Stimulated activated naive CD8-positive, alpha-beta T cell treated with anti-CD3 and anti-CD28 coated beads, Interleukin-15, amount 100 ng/mL, for 72 hours (primary cell): ENCODE data around the gene UNKL.
"Not testable (repeated sequence)": the region's sequence is repeated elsewhere in the genome, so short reads cannot be mapped to it uniquely, and the experiment has no call there.

ENCODE experiments used
- ATAC-seq: fragments of 150-1000 bp; cut with Tn5 transposase; 2 replicates; pipeline ENCODE4 v1.10.0; 2021; ENCODE audit warnings: mild to moderate bottlenecking, moderate library complexity
- DNase-seq, 2 donors: peaks; one replicate each; pipeline ENCODE4 v3.0.0; 2021 to 2022
- H3K27ac Mint-ChIP-seq, 2 donors: one replicate each; pipeline ENCODE4 v1.8.0; 2022; ENCODE audit warnings: mild to moderate bottlenecking in 2 of 2, mixed read lengths in 2 of 2, moderate library complexity in 2 of 2
- H3K27me3 Mint-ChIP-seq: one replicate; pipeline ENCODE4 v1.8.0; 2022; ENCODE audit warnings: mixed read lengths
- H3K4me1 Mint-ChIP-seq: one replicate; pipeline ENCODE4 v1.8.0; 2022; ENCODE audit warnings: mild to moderate bottlenecking, mixed read lengths
- H3K4me3 Mint-ChIP-seq, 2 donors: one replicate each; pipeline ENCODE4 v1.8.0; 2022; ENCODE audit warnings: mild to moderate bottlenecking in 2 of 2, mixed read lengths in 2 of 2, moderate library complexity in 1 of 2
- H3K9me3 Mint-ChIP-seq, 2 donors: one replicate each; pipeline ENCODE4 v1.8.0; 2022; ENCODE audit warnings: mixed read lengths in 2 of 2

The UNKL gene

GRCh38 chr16:1450218-1450617, 35.7 kb upstream of the UNKL start:
- DNase-seq, result no peak
- Mint-ChIP-seq H3K4me1 (peaks cover 5% of the 10 kb centered on the region), H3K27me3 (no peaks in the 10 kb centered on the region), H3K4me3 (no peak overlapping the region), H3K27ac (no peak overlapping the region), H3K9me3 (no peaks in the 10 kb centered on the region)
- no peak for ATAC-seq

- Mint-ChIP-seq H3K27me3 (no peaks in the 10 kb centered on the region), H3K4me1 (peaks cover 5% of the 10 kb centered on the region), H3K9me3 (no peaks in the 10 kb centered on the region), H3K27ac (peak overlapping the region in 1 of 2 donors; percentile 19), H3K4me3 (no peak overlapping the region)
- ATAC-seq, result no peak
- no peak for DNase-seq
These were observed 34.8 kb upstream of the UNKL start for GRCh38 chr16:1449201-1449788.

DNA sequence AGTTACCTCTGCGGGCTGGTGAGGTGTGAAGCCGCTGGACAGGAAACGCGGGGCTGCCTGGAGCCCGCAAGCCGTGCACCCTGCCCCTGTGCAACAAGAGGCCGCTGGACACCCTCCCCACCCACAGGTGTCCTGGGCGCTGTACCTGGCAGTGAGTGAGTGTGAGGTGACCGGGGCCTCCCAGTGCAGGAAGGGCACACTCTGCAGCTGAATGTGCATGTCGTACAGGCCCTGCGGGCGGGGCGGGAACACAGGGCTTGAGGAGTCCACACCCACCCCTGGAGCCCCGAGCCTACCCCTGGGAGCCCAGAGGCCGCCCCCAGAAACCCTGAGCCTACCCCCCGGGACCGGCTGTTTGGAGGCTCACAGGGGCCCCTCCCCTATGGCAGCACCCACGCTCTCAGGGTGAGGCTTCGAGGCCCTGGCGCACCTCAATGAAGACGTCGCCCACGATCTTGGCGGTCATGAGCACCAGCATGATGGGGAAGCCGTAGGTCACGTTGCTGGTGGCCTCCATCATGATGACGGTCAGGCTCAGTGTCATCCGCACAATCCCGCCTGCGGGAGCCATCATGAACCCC, 34.1 kb upstream of the UNKL start:
- H3K27me3 Mint-ChIP-seq, result no peaks in the 10 kb centered on the region
- no peaks in the 10 kb centered on the region for H3K9me3 Mint-ChIP-seq
- H3K4me1 Mint-ChIP-seq, result peaks cover 5% of the 10 kb centered on the region
- peak overlapping the region in 1 of 2 donors; percentile 71 for H3K27ac Mint-ChIP-seq
- no peak overlapping the region for H3K4me3 Mint-ChIP-seq
- ATAC-seq (no peak), DNase-seq (no peak)

DNA sequence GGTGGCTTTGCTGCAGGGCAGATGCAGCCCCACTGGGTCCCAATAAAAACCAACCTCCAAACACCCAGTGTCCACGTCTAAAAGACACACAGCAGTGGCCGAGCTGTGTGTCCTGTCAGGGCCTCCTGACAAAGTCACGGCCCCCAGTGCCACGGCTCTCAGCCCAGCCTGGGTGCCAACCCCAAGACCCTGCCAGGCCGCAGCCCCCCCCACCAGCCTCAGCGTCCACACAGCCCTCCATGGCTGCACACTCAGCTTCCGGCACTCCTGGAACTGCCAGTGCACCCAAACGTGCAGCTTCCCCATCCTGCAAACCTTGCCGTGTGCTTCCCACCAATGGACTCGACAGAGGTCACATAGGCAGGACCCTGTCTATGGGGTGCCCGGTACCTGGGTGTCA, 33.5 kb upstream of the UNKL start:
- no peak overlapping the region for H3K4me3 Mint-ChIP-seq
- H3K27ac Mint-ChIP-seq, result no peak overlapping the region
- peaks cover 5% of the 10 kb centered on the region for H3K4me1 Mint-ChIP-seq
- DNase-seq (no peak), ATAC-seq (no peak)
- H3K27me3 Mint-ChIP-seq, result no peaks in the 10 kb centered on the region
- H3K9me3 Mint-ChIP-seq, result no peaks in the 10 kb centered on the region

DNA sequence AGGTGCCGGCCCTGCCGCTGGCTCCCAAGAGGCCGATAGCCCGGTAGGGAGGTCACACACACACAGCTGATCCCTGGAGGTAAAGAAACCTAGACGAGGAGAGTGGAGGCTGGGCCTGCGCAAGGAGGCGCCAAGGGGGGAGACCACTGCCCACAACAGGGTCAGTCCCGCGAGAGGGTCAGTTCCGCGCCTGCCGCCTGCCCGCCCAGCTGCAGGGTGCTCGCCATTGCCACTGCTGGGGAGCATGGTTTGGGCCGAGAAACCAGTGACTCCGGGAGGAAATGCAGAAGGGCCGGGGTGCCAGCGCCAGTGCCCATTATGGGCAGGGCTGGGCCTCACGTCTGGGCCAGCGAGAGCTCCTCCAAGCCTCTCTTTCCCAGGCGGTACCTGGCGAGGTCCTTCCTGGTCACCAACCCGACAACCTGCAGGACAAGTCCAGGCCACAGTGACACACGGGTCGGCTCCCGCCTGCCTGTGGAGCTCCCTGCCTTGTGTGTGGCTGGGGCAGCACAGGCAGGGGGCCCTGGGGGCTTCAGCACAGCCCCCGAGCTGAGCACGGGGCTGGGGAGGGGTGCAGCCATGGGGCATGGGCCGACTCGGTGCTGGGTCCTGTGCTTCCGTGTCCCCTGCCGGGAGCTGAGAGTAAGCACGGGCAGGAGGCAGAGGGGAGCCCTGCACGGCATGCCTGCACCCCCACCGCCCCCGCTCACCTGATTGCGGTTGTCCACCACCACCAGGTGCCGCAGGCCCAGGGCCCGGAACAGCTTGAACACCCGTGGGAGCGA, 32.0 kb upstream of the UNKL start:
- DNase-seq, result no peak
- no peak overlapping the region for H3K27ac Mint-ChIP-seq
- H3K9me3 Mint-ChIP-seq, result no peaks in the 10 kb centered on the region
- ATAC-seq, result no peak
- no peak overlapping the region for H3K4me3 Mint-ChIP-seq
- no peaks in the 10 kb centered on the region for H3K27me3 Mint-ChIP-seq
- peaks cover 3% of the 10 kb centered on the region for H3K4me1 Mint-ChIP-seq

DNA sequence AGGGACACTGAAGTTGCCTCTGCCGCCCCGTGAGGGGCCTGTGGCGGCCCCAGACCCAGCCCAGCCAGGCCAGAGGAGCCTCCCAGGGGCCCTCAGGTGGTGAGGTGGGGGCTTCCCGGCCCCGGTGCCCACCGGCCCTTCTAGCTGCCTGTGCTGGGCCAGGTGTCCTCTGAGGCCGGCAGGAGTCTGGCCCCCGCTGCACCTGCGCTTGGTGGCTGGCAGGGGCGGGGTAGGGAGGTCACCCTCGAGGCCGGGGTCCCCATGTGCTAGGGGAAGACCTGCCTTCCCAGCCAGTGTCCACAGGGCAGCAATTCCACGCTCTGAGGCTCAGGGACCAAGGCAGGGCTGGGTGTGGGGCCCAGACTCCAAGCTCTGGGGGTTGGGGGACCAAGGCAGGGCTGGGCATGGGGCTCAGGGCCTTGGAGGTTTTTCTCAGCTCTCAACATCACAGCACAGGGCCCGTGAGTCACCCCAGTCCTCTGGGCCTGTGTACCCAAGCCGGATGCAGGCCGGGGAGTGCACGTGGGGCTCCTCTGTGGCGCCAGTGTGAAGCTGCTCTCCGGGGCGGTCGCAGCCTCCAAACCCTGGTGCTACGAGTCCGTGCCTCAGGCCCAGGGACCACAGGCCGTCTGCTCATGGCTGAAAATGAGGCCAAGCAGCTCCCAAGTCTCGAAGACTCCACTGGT, 31.2 kb upstream of the UNKL start:
- no peak for ATAC-seq
- H3K27ac Mint-ChIP-seq, result no peak overlapping the region

DNA sequence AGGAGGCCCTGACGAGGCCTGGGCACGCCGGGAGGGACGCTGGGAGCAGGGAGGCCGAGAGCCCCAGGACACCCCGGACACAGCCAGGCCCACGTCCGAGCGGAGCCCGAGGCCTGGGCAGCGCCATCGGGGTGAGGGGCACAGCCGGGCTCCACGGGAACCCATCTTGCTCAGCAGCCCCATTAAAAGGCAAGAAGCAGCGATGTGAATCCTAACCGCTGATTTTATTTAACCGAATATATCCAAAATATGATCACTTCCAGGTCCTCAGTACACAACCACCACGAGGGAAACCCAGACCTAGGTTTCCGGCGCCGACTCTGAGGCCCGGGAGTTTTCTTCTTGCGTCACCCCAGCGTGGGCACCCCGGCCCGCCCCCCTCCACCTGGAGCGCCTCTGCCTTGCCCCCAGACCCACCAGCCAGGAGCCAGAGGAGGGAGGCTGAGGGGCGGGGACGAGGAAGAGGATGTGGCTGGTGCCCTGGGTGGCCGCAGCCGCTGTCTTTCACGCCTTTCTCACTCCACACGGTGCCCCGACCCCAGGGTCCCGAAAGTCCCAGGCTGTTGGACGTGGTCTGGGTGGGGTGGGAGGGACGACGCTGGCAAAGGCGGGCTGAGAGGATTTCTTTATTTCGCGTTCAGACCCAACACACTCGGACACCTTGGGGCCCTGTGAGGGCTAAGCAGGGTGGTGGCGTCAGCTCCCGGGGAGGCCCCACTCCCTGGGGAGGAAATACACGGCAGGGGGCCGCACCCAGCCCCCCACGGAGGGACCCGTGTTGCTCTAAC, 30.4 kb upstream of the UNKL start:
- H3K27me3 Mint-ChIP-seq, result no peaks in the 10 kb centered on the region
- DNase-seq, result no peak
- H3K4me3 Mint-ChIP-seq, result no peak overlapping the region
- H3K4me1 Mint-ChIP-seq, result no peaks in the 10 kb centered on the region
- ATAC-seq, result no peak
- no peak overlapping the region for H3K27ac Mint-ChIP-seq
- H3K9me3 Mint-ChIP-seq, result no peaks in the 10 kb centered on the region

More for the DNA sequence above, 31.2 kb upstream of the UNKL start:
- Mint-ChIP-seq H3K9me3 (no peaks in the 10 kb centered on the region), H3K4me1 (no peaks in the 10 kb centered on the region), H3K4me3 (no peak overlapping the region), H3K27me3 (no peaks in the 10 kb centered on the region)
- no peak for DNase-seq

DNA sequence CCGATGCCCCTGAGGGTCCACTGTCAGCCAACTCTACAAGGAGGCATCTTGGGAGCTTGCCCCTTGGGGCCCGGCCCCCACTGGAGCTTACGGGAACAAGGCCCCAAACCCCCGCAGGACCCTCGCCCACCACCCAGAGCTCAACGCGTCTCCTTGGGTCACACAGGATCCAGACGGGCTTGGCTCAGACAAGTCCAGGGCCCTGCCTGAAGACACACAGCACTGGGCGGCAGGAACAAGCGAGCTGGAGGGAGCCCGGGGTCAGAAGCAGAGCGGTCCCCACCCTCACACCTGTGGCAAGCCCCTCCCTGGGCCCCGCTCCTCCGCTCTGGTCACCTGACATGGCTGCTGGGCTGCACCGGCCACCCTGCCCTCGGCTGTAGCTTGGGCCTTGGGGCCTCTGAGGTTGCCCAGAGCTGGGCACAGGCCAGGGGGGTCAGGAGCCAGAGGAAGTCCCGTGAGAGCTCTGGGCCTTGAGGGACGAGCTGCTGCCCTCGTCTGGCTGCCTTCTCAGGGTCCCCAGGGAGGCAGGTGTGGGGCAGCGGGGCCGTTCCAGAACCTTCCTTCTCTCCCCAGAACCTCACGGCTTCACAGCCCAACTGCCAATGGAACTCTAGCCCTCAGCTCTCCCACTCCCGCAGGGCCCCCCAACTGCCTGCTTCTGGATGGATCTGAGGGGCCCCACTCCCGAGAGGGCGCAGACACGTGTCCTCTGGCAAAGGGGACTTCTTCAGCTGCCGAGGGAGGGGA, 29.7 kb upstream of the UNKL start, which contains the start of gene CCDC154:
CCDC154 (minus strand) TSS at position 577 of the 750 bp plus-strand sequence; CDS start at position 343, 234 bp downstream.
- H3K27ac Mint-ChIP-seq, result no peak within 1 kb of the TSS
- no peak for DNase-seq
- H3K4me3 Mint-ChIP-seq, result no peak within 1 kb of the TSS
- H3K4me1 Mint-ChIP-seq, result no peaks in the 10 kb centered on the region
- no peak for ATAC-seq
- H3K9me3 Mint-ChIP-seq, result no peaks in the 10 kb centered on the region
- no peaks in the 10 kb centered on the region for H3K27me3 Mint-ChIP-seq

GRCh38 chr16:1443403-1443973, 29.0 kb upstream of the UNKL start:
- Mint-ChIP-seq H3K4me3 (no peak overlapping the region), H3K4me1 (no peaks in the 10 kb centered on the region), H3K27ac (no peak overlapping the region), H3K27me3 (no peaks in the 10 kb centered on the region), H3K9me3 (no peaks in the 10 kb centered on the region)
- no peak for ATAC-seq
- DNase-seq, result no peak

GRCh38 chr16:1442697-1443096, 28.2 kb upstream of the UNKL start:
- H3K9me3 Mint-ChIP-seq, result no peaks in the 10 kb centered on the region
- ATAC-seq, result no peak

DNA sequence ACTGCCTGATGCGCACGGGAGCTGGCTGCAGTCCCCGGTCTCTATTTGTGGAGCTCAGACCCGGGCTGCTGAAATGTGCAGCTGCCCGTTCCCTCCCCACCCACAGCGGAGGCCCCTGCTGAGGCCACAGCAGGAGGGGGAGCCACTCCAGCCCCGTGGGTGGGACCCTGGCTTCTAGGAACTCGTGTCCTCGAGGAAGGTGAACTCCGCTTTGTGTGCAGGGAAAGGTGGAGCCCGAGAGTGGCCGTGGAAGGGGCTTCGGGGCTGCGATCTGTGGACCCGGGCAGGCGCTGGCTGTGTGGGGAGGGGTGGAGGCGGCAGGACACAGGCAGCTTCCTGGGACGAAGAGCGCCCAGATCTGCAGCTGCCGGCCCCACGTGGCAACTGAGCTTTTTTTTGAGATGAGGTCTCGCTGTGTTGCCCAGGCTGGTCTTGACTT, 26.9 kb upstream of the UNKL start:
- Mint-ChIP-seq H3K9me3 (no peaks in the 10 kb centered on the region), H3K4me1 (no peaks in the 10 kb centered on the region), H3K27ac (no peak overlapping the region), H3K4me3 (no peak overlapping the region), H3K27me3 (no peaks in the 10 kb centered on the region)
- no peak for DNase-seq
- ATAC-seq, result no peak

More at GRCh38 chr16:1442697-1443096, 28.2 kb upstream of the UNKL start:
- H3K4me3 Mint-ChIP-seq, result no peak overlapping the region
- no peak overlapping the region for H3K27ac Mint-ChIP-seq
- H3K27me3 Mint-ChIP-seq, result no peaks in the 10 kb centered on the region
- no peak for DNase-seq
- H3K4me1 Mint-ChIP-seq, result no peaks in the 10 kb centered on the region

DNA sequence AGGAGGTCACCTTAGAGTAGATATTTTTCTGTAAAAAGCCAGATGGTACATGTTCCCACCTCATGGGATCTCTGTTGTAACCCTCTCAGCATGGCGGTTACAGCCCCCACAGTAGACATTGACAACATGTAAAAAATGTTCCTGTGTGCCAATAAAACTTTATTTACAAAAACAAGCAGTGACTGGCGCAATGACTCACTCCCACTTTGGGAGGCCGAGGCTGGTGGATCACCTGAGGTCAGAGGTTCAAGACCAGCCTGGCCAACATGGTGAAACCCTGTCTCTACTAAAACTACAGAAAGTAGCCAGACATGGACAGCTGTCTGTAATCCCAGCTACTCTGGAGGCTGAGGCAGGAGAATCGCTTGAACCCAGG, 25.2 kb upstream of the UNKL start:
- ATAC-seq, H3K27ac Mint-ChIP-seq, H3K4me1 Mint-ChIP-seq, DNase-seq, H3K9me3 Mint-ChIP-seq, H3K27me3 Mint-ChIP-seq, H3K4me3 Mint-ChIP-seq: not testable (repeated sequence)

- no peak for DNase-seq
- Mint-ChIP-seq H3K4me1 (no peaks in the 10 kb centered on the region), H3K4me3 (no peak overlapping the region), H3K9me3 (no peaks in the 10 kb centered on the region), H3K27ac (peak overlapping the region in 1 of 2 donors; percentile 95), H3K27me3 (no peaks in the 10 kb centered on the region)
- ATAC-seq, result no peak
These were observed 24.7 kb upstream of the UNKL start for GRCh38 chr16:1439058-1439698.
